Lung (tissue), 12 donors: ENCODE results near the gene MESP2. TPM values are rescaled to one million over a fixed set of nuclear protein-coding genes. Genes with fewer than 3 reads are reported as not detected.

Source experiments
- ATAC-seq: fragments of 200-7000 bp; cut with Tn5 transposase; one replicate; pipeline ENCODE4 v1.9.1; 2020; ENCODE audit warnings: moderate number of reproducible peaks; ENCODE audit not compliant: insufficient read depth, low FRiP score
- DNase-seq, 3 donors: peaks; one replicate each; pipeline ENCODE4 v3.0.0-alpha.2; 2013 to 2017
- H3K27ac ChIP-seq, 2 donors: one replicate each; pipeline ENCODE4 v1.5.1; 2013; ENCODE audit warnings: mild to moderate bottlenecking in 2 of 2, moderate library complexity in 2 of 2, control low read depth in 1 of 2, inconsistent platforms in 1 of 2, low read depth in 1 of 2, low read length in 1 of 2
- H3K27me3 ChIP-seq, 3 donors: one replicate each; pipeline ENCODE4 v1.5.1; 2013; ENCODE audit warnings: low read length in 2 of 3; ENCODE audit not compliant: control insufficient read depth in 3 of 3, insufficient read depth in 3 of 3
- H3K36me3 ChIP-seq, 4 donors: one replicate each; pipeline ENCODE4 v1.5.1; 2013; ENCODE audit warnings: low read length in 4 of 4, mild to moderate bottlenecking in 1 of 4, moderate library complexity in 1 of 4; ENCODE audit not compliant: control insufficient read depth in 4 of 4, insufficient read depth in 4 of 4
- H3K4me1 ChIP-seq, 5 donors: one replicate each; pipeline ENCODE4 v1.5.1; 2013; ENCODE audit warnings: low read length in 5 of 5, mild to moderate bottlenecking in 2 of 5, moderate library complexity in 1 of 5; ENCODE audit not compliant: control insufficient read depth in 5 of 5, insufficient read depth in 5 of 5
- H3K4me3 ChIP-seq: one replicate; pipeline ENCODE4 v1.5.1; 2013; ENCODE audit warnings: mild to moderate bottlenecking, control low read depth, moderate library complexity
- H3K9ac ChIP-seq, 2 donors: one replicate each; pipeline ENCODE4 v1.5.1; 2013; ENCODE audit warnings: low read length in 2 of 2, control low read depth in 1 of 2; ENCODE audit not compliant: insufficient read depth in 1 of 2
- H3K9me3 ChIP-seq, 4 donors: one replicate each; pipeline ENCODE4 v1.5.1; 2013; ENCODE audit warnings: low read length in 3 of 4, mild to moderate bottlenecking in 1 of 4, moderate library complexity in 1 of 4; ENCODE audit not compliant: control insufficient read depth in 4 of 4, insufficient read depth in 3 of 4
- WGBS, 2 donors: extraction: QIAGEN DNeasy Blood & Tissue Kit; methylation state at CpG; one replicate each; pipeline ENCODE4 v1.1.7; 2013; 5-methylcytosine and 5-hydroxymethylcytosine counted together
- polyA plus RNA-seq, 2 donors: library from polyadenylated mRNA; stranded (reverse); fragments of 200-250 nt; gene quantifications; one replicate each; pipeline ENCODE4 v1.2.1, GENCODE V29; 2013
- total RNA-seq, 2 donors: library from RNA; depleted of rRNA in 1 of 2; stranded (reverse); fragments of >200 nt in 1 of 2; gene quantifications; one replicate each; pipeline ENCODE4 v1.2.1, GENCODE V29; 2014 to 2021
- TF ChIP-seq, protein P1 (sequence below): IDR thresholded peaks from 2 replicates; pipeline ENCODE4 v1.5.1; 2012; ENCODE audit warnings: mild to moderate bottlenecking; ENCODE audit errors: control extremely low read depth, extremely low read depth
- donor health status: control.
- donor health status: control.
- donor health status: Bipolar disorder and iron deficiency.
- donor health status: healthy.
- donor health status: DM: yes; HTN: yes; CAD: no.

The MESP2 gene
- total and polyA plus RNA-seq, 4 donors: 0.17 to 0.71 (median 0.55) TPM; not detected in 1

DNA sequence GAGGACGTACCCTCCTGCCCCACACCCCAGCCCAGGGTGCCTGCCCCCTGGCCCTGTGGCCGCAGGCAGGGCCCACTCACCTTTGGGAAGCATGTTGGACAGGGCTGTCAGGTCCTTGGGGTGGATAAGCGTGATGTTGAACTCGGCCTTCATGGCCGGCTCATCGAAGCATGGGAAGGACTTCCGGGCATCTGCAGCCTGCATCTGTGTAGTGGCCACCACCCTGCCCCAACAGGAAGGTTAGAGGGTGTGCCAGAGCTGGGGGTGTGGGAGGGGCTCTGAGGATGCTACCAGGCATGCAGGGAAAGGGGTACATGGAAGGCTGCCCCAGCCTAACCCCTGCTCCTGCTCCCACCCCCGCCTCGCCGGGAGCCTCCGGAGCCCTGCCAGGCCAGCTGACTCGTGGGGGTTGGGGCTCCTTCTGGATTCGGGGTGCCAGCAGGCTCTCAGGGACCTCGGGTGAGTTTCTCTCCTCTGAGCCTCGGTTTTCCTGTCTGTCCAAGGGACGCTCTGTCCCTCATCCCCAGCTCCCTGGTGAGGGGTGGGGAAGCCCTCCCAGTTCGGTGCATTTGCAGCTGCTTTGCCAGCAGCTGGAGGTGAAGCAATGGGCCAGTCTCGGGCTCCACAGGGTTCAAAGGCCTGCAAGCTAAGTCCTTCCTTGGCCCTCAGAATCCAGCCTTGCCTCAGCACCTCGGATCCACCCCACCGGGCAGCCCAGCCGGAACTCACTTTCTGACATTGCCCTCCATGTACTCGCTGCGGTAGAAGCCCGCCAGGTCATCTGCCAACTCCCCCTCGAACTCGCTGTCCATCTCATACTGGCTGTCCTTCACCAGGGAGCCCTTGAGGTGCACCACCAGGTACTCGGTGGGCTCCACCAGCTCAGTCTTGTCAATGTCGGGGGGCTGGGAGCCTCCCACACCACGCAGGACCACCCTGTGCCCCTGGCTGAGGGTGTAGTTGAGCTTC lies 29.4 kb downstream of the MESP2 start:
- 90 to 94% methylated on average over 29 of the region's 29 CpGs for WGBS, 2 donors
- Histone ChIP-seq H3K36me3 (peaks cover 0 to 5% (median 0%) of the 10 kb centered on the region in 4 donors), H3K9me3 (no peaks in the 10 kb centered on the region), H3K27me3 (no peaks in the 10 kb centered on the region), H3K4me3 (no peak overlapping the region), H3K4me1 (peaks cover 0 to 6% (median 0%) of the 10 kb centered on the region in 5 donors), H3K9ac (no peak overlapping the region), H3K27ac (no peak overlapping the region)
- TF ChIP-seq, protein P1, sequence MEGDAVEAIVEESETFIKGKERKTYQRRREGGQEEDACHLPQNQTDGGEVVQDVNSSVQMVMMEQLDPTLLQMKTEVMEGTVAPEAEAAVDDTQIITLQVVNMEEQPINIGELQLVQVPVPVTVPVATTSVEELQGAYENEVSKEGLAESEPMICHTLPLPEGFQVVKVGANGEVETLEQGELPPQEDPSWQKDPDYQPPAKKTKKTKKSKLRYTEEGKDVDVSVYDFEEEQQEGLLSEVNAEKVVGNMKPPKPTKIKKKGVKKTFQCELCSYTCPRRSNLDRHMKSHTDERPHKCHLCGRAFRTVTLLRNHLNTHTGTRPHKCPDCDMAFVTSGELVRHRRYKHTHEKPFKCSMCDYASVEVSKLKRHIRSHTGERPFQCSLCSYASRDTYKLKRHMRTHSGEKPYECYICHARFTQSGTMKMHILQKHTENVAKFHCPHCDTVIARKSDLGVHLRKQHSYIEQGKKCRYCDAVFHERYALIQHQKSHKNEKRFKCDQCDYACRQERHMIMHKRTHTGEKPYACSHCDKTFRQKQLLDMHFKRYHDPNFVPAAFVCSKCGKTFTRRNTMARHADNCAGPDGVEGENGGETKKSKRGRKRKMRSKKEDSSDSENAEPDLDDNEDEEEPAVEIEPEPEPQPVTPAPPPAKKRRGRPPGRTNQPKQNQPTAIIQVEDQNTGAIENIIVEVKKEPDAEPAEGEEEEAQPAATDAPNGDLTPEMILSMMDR: no peak
- ATAC-seq (no peak), DNase-seq (no peak)

DNA sequence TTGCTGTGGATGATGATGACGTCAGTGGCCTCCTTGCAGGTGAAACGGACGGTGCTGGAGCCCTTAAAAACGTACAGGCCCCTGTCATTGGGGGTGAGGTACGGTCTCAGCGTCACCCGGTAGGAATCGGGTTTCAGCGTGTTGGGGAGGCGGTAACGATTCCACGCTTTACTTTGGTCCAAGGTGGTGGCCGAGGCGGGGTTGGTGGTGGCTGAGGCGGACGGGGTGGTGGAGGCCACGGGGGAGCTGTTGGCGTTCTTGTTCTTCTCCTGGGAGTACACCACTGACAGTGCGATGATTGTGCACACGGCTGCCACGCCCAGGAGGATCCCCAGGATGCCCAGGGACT lies 30.1 kb downstream of the MESP2 start:
- TF ChIP-seq, protein P1: no peak
- Histone ChIP-seq H3K4me1 (peaks cover 0 to 6% (median 0%) of the 10 kb centered on the region in 5 donors), H3K9me3 (no peaks in the 10 kb centered on the region), H3K36me3 (peaks cover 0 to 5% (median 0%) of the 10 kb centered on the region in 4 donors), H3K27ac (no peak overlapping the region), H3K27me3 (no peaks in the 10 kb centered on the region), H3K4me3 (no peak overlapping the region), H3K9ac (no peak overlapping the region)
- ATAC-seq: no peak
- 88% methylated on average over 21 of the region's 21 CpGs for WGBS, 2 donors
- DNase-seq: no peak

DNA sequence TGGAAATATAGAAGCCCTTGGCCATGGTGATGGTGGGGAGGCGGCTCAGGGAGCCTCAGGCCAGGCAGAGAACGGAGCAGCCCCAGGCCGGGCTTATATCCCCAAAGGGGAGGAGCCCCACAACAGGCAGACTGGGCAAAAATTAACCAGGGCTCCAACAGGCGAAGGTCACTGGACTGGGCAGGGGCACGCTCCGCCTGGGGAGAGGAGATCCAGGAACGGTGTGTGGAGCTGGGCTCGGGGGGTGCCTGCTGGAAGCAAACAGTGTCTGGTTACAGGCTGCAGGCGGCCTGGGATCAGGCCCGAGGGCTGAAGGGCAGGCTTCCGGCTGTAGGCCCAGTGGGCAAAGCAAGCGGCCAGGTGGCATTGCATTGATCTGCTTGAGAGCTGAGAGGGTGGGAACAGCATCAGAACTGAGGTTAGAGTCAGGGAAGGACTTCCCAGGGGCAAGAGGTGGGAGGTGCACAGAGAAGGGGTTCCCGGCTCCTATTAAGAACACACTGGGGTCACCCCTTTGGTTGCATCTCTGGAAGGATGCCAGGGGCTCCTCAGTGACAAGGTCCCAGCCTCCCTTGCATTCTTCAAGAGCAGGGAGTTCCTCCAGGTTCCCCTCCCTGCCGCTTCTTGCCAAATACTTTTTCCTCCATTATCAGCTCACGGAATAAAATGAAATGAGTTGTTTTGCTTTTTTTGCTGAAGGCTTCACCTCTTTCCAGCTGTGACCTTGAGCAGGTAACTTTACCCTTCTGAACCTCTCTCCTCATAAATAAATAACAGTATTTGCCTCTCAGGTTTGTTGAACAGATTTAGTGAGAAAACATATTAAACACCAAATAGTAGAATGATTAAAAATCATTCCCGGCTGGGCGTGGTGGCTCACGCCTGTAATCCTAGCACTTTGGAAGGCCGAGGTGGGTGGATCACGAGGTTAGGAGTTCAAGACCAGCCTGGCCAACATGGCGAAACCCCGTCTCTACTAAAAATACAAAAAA lies 30.7 kb downstream of the MESP2 start:
- H3K9me3 ChIP-seq: no peaks in the 10 kb centered on the region
- DNase-seq (no peak), ATAC-seq (no peak)
- 87% methylated on average over 22 of the region's 22 CpGs for WGBS, 2 donors
- H3K27me3 ChIP-seq: no peaks in the 10 kb centered on the region
- H3K4me3 ChIP-seq: no peak overlapping the region
- TF ChIP-seq, protein P1: no peak
- no peak overlapping the region for H3K27ac ChIP-seq
- peaks cover 0 to 6% (median 0%) of the 10 kb centered on the region in 5 donors for H3K4me1 ChIP-seq
- H3K9ac ChIP-seq: no peak overlapping the region
- H3K36me3 ChIP-seq: peaks cover 0 to 2% (median 0%) of the 10 kb centered on the region in 4 donors
